ENCODE measurements around the gene CZIB. TPM values are rescaled to one million over a fixed set of nuclear protein-coding genes. Genes with fewer than 3 reads are reported as not detected.

CZIB gene
- total RNA-seq, 2 donors from 2014 or later = 28.0 to 46.0 TPM

DNA sequence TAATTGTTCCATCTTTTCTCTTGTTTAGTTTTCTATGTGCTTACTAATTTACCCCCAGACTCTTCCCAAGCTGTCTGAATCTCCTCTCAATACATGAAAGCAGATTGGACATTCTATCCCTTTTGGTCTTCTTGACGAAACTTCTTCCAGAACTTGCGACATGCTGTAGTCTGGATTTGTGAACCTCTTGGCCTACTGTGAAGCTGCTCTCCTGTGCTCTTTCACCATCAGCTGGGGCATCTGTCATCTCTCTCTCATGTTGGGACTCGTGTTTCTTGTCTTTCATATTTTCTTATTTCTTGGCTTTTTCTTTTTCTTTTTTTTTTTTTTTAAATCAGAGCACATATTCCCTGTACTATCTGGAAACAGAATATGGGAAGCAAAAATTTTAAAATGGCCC lies 17.0 kb downstream of the CZIB start:
- Histone ChIP-seq H3K27me3 (replicated peaks; ENCODE audit: insufficient read depth) (no peaks in the 10 kb centered on the region), H3K36me3 (peaks cover 0 to 6% of the 10 kb centered on the region in 2 donors), H3K4me3 (no peak overlapping the region), H3K9me3 (no peaks in the 10 kb centered on the region), H3K4me1 (replicated peaks) (peaks cover 4% of the 10 kb centered on the region), H3K27ac (no peak overlapping the region)
- intact Hi-C loops (cut with DNase I) = no loop called here
- TF ChIP-seq, protein P1, sequence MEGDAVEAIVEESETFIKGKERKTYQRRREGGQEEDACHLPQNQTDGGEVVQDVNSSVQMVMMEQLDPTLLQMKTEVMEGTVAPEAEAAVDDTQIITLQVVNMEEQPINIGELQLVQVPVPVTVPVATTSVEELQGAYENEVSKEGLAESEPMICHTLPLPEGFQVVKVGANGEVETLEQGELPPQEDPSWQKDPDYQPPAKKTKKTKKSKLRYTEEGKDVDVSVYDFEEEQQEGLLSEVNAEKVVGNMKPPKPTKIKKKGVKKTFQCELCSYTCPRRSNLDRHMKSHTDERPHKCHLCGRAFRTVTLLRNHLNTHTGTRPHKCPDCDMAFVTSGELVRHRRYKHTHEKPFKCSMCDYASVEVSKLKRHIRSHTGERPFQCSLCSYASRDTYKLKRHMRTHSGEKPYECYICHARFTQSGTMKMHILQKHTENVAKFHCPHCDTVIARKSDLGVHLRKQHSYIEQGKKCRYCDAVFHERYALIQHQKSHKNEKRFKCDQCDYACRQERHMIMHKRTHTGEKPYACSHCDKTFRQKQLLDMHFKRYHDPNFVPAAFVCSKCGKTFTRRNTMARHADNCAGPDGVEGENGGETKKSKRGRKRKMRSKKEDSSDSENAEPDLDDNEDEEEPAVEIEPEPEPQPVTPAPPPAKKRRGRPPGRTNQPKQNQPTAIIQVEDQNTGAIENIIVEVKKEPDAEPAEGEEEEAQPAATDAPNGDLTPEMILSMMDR (IDR thresholded peaks at IDR 0.05) = no peak
- no peak for TF ChIP-seq POLR2A (IDR thresholded peaks at IDR 0.05)
- no peak for TF ChIP-seq POLR2AphosphoS5 (IDR thresholded peaks at IDR 0.05)
- 91% methylated on average over 3 of the region's 3 CpGs for WGBS
- DNase-seq (ENCODE audit: low spot score) = no peak

DNA sequence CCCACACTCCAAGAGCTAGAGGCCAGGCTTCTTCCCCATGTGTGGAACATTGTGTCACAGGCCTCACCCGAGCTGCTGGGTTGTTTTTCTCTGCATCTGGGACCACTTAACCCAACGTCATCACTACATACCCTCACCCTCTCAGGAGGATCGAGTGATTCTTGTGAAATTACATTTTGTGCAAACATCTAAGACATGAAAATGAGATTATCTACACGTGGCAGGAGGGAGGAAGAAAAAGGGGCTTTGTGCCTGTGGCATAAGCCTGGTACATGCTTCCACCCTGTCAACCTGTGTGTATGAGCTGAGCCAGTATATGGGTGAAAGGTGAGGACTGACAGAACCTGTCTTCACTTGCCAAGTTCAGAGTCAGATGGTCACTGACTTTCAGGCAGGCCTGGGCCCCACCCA lies 22.2 kb downstream of the CZIB start:
- 28% methylated on average over 4 of the region's 4 CpGs for WGBS
- Histone ChIP-seq H3K27me3 (replicated peaks; ENCODE audit: insufficient read depth) (no peaks in the 10 kb centered on the region), H3K27ac (peak overlapping the region in 1 of 2 donors; percentile 93), H3K9me3 (no peaks in the 10 kb centered on the region), H3K4me1 (replicated peaks) (peaks cover 10% of the 10 kb centered on the region), H3K4me3 (no peak overlapping the region), H3K36me3 (peaks cover 0 to 6% of the 10 kb centered on the region in 2 donors)
- TF ChIP-seq, protein P1 (IDR thresholded peaks at IDR 0.05) = no peak
- TF ChIP-seq POLR2AphosphoS5 (IDR thresholded peaks at IDR 0.05) (no peak), POLR2A (IDR thresholded peaks at IDR 0.05) (no peak)
- intact Hi-C loops (cut with DNase I) = loop anchor here (10.0 kb wide), 1 partner anchor 473 kb away; the partner anchor contains the start of gene ZYG11B
- no peak for DNase-seq (ENCODE audit: low spot score)

GRCh38 chr1:53197291-53198200 lies 22.9 kb downstream of the CZIB start:
- H3K27me3 ChIP-seq (replicated peaks; ENCODE audit: insufficient read depth) = no peaks in the 10 kb centered on the region
- DNase-seq (ENCODE audit: low spot score) = no peak
- H3K4me1 ChIP-seq (replicated peaks) = peaks cover 10% of the 10 kb centered on the region
- peak overlapping the region; percentile 93 to 98 for H3K4me3 ChIP-seq
- 34% methylated on average over 13 of the region's 13 CpGs for WGBS
- no peaks in the 10 kb centered on the region for H3K9me3 ChIP-seq
- H3K27ac ChIP-seq = peak overlapping the region; percentile 93
- TF ChIP-seq, protein P1 (IDR thresholded peaks at IDR 0.05) = no peak
- TF ChIP-seq POLR2A (IDR thresholded peaks at IDR 0.05) (no peak), POLR2AphosphoS5 (IDR thresholded peaks at IDR 0.05) (no peak)
- H3K36me3 ChIP-seq = peaks cover 0 to 3% of the 10 kb centered on the region in 2 donors
- intact Hi-C loops (cut with DNase I) = loop anchor here (10.0 kb wide), 1 partner anchor 473 kb away; the partner anchor contains the start of gene ZYG11B

DNA sequence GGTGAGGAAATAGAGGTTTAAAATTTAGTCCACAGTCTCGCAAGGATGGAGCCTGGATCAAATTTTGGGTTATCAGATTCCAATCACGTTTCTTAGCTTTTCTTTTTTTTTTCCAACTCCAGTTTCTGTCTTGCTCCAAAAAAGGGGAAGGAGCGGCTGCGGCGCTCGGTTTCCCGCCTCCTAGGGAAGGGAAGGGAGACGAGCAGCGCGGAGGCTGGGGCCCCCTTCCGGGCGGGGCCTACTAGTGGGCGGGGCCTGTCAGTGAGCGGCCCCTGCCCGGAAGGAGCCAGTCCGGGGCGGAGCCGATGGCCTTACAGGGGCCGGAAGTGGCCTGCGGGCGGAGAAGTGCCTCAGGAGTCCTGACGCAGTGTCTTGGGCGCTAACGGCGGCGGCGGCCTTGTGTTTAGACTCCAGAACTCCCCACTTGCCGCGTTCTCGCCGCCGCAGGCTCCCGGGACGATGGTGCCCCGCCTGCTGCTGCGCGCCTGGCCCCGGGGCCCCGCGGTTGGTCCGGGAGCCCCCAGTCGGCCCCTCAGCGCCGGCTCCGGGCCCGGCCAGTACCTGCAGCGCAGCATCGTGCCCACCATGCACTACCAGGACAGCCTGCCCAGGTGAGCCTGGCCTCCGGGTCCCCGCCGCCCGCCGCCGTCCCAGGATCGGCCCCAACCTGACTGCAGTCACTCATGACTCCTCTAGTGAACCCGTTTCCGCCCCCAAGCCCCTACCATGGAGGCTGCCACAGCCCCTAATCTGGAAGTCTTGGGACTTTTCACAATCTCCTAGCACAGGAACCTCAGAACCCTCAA lies 23.7 kb downstream of the CZIB start, which contains the start of gene CPT2:
Gene CPT2, plus strand, starts transcription at position 340 of the 806 bp plus-strand sequence. Its CDS starts 120 bp downstream, at position 460.
- no peaks in the 10 kb centered on the region for H3K36me3 ChIP-seq
- peak within 1 kb of the TSS; percentile 93 for H3K27ac ChIP-seq
- peak; percentile 92 for DNase-seq (ENCODE audit: low spot score)
- H3K4me3 ChIP-seq = peak within 1 kb of the TSS; percentile 93 to 98
- H3K9me3 ChIP-seq = no peaks in the 10 kb centered on the region
- intact Hi-C loops (cut with DNase I) = loop anchor here (10.0 kb wide), 1 partner anchor 472 kb away; the partner anchor contains the start of gene ZYG11B
- TF ChIP-seq POLR2A (IDR thresholded peaks at IDR 0.05) (peak; percentile 95), POLR2AphosphoS5 (IDR thresholded peaks at IDR 0.05) (peak; percentile 93)
- TF ChIP-seq, protein P1 (IDR thresholded peaks at IDR 0.05) = peak in 2 of 4 experiments; percentile 23 to 48
- H3K27me3 ChIP-seq (replicated peaks; ENCODE audit: insufficient read depth) = no peaks in the 10 kb centered on the region
- H3K4me1 ChIP-seq (replicated peaks) = peaks cover 10% of the 10 kb centered on the region
- WGBS = 2% methylated on average over 48 of the region's 57 CpGs
